ENCODE results near the gene TMTC4. TPM values are rescaled to one million over a fixed set of nuclear protein-coding genes. Genes with fewer than 3 reads are reported as not detected.

TMTC4 gene
- total RNA-seq, 1 donor from 2014 or later, result 139 TPM

DNA sequence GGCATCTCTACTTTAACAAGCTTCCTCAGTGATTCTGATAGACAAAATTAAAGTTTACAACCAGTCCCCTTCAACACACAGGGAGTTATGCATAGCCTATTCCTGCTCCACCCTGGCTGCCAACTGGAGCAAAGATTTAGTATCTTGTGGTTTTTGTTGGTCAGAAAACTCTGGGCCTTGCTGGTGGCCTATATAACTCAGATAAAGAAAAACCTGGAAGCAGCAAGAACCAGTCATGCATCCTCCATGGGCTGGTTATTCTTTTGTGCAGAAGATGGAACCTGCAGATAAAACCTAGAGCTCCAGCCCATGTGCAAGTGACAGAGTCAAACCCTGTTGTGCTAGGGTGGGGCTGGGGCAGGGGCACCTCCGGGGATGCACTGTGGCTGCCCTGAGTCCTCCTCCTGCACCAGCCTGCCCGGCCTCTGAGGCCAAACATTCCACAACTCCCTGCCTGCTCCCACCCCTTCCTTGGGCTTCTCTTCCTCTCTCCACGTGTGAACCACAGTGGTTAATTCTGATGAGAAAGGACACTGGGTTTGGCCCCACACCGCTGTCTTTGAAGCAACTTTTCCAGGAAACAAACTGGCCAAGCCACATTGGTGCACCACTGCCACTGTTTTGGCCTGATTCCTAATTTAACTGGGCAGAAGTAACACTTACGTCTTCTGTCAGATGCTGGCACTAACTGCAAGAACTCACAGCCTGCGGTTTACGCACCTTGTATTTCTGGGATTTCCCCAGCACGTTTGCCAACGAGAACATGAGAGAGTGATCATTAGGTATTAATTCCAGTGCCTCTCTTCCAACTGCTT, 62.7 kb downstream of the TMTC4 start:
- TF ChIP-seq, protein P1, sequence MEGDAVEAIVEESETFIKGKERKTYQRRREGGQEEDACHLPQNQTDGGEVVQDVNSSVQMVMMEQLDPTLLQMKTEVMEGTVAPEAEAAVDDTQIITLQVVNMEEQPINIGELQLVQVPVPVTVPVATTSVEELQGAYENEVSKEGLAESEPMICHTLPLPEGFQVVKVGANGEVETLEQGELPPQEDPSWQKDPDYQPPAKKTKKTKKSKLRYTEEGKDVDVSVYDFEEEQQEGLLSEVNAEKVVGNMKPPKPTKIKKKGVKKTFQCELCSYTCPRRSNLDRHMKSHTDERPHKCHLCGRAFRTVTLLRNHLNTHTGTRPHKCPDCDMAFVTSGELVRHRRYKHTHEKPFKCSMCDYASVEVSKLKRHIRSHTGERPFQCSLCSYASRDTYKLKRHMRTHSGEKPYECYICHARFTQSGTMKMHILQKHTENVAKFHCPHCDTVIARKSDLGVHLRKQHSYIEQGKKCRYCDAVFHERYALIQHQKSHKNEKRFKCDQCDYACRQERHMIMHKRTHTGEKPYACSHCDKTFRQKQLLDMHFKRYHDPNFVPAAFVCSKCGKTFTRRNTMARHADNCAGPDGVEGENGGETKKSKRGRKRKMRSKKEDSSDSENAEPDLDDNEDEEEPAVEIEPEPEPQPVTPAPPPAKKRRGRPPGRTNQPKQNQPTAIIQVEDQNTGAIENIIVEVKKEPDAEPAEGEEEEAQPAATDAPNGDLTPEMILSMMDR (IDR thresholded peaks at IDR 0.05; ENCODE audit: partially characterized antibody, unreplicated experiment), result no peak
- Mint-ChIP-seq H3K4me3 (ENCODE audit: unreplicated experiment) (no peak overlapping the region), H3K27ac (ENCODE audit: unreplicated experiment) (no peak overlapping the region), H3K27me3 (ENCODE audit: unreplicated experiment) (no peaks in the 10 kb centered on the region), H3K36me3 (ENCODE audit: unreplicated experiment) (peaks cover 10% of the 10 kb centered on the region), H3K9me3 (ENCODE audit: unreplicated experiment) (peaks cover 3% of the 10 kb centered on the region), H3K4me1 (ENCODE audit: low read depth, unreplicated experiment) (peaks cover 2% of the 10 kb centered on the region)
- no peak for DNase-seq

- peaks cover 5% of the 10 kb centered on the region for H3K36me3 Mint-ChIP-seq (ENCODE audit: unreplicated experiment)
- TF ChIP-seq, protein P1 (IDR thresholded peaks at IDR 0.05; ENCODE audit: partially characterized antibody, unreplicated experiment), result no peak
- H3K4me3 Mint-ChIP-seq (ENCODE audit: unreplicated experiment), result no peak overlapping the region
- no peaks in the 10 kb centered on the region for H3K9me3 Mint-ChIP-seq (ENCODE audit: unreplicated experiment)
- no peak overlapping the region for H3K27ac Mint-ChIP-seq (ENCODE audit: unreplicated experiment)
- H3K27me3 Mint-ChIP-seq (ENCODE audit: unreplicated experiment), result no peaks in the 10 kb centered on the region
- no peak for DNase-seq
- peaks cover 2% of the 10 kb centered on the region for H3K4me1 Mint-ChIP-seq (ENCODE audit: low read depth, unreplicated experiment)
These were observed 63.9 kb downstream of the TMTC4 start for GRCh38 chr13:100610391-100611347.

GRCh38 chr13:100608906-100609305, 65.7 kb downstream of the TMTC4 start:
- no peak overlapping the region for H3K27ac Mint-ChIP-seq (ENCODE audit: unreplicated experiment)
- peaks cover 2% of the 10 kb centered on the region for H3K4me1 Mint-ChIP-seq (ENCODE audit: low read depth, unreplicated experiment)
- H3K9me3 Mint-ChIP-seq (ENCODE audit: unreplicated experiment), result no peaks in the 10 kb centered on the region
- H3K36me3 Mint-ChIP-seq (ENCODE audit: unreplicated experiment), result peaks cover 5% of the 10 kb centered on the region
- no peaks in the 10 kb centered on the region for H3K27me3 Mint-ChIP-seq (ENCODE audit: unreplicated experiment)
- no peak overlapping the region for H3K4me3 Mint-ChIP-seq (ENCODE audit: unreplicated experiment)
- no peak for DNase-seq
- TF ChIP-seq, protein P1 (IDR thresholded peaks at IDR 0.05; ENCODE audit: partially characterized antibody, unreplicated experiment), result no peak

DNA sequence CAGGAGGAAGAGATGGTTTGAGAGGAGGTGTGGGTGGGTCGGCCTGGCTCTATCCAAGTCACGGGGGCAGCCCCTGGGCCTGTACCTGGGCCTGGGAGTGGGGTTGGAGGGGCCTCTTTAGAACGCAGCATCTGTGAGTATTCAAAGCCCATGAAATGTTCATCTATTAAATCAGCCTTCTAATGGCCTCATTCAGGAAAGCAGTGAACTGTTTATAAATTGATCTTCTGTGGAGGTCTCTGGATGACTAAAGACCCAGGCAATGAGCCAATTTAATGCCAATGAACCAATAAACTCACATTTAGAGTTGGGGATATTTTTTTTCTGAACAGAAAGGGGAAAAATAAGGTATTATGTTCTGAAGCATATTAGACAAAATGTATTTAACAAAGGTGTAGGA, 66.1 kb downstream of the TMTC4 start:
- DNase-seq, result no peak
- Mint-ChIP-seq H3K4me3 (ENCODE audit: unreplicated experiment) (no peak overlapping the region), H3K27ac (ENCODE audit: unreplicated experiment) (no peak overlapping the region), H3K36me3 (ENCODE audit: unreplicated experiment) (peaks cover 8% of the 10 kb centered on the region), H3K9me3 (ENCODE audit: unreplicated experiment) (no peaks in the 10 kb centered on the region), H3K27me3 (ENCODE audit: unreplicated experiment) (no peaks in the 10 kb centered on the region), H3K4me1 (ENCODE audit: low read depth, unreplicated experiment) (peaks cover 2% of the 10 kb centered on the region)
- TF ChIP-seq, protein P1 (IDR thresholded peaks at IDR 0.05; ENCODE audit: partially characterized antibody, unreplicated experiment), result no peak

Measured in glutamatergic neuron (in vitro differentiated cells).